ENCODE measurements around the gene SPATA25.

DNA sequence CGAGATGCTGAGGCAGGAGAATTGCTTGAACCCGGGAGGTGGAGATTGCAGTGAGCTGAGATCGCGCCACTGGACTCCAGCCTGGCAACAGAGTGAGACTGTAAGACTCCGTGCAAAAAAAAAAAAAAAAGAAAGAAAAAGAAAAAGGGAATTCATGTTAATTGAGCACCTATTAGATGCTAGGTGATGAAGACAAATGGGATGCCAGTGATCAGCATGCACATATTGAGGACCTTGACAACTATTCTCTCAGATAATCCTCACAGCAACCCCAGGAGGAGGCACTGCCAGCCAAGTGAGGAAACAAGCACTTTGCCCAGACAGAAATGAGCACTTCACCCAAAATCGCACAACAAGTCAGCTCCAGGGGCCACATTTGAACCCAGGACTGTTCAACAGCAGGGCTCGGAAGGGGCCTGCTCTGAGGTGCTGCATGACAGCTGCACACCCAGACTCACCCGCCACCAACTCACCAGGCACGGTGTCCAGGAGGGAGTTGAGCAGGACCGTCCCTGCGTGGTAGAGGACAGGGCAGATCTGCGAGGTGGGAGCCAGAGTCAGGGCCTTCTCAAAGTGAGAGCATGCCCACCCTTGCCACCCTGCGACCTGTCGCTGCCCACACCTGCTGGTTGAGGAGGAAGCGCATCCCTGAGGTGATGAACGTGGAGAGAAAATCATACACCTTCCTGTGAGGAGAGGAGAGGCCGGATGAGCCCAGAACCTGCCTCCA, 20.0 kb upstream of the SPATA25 start:
- TF ChIP-seq, protein P1, sequence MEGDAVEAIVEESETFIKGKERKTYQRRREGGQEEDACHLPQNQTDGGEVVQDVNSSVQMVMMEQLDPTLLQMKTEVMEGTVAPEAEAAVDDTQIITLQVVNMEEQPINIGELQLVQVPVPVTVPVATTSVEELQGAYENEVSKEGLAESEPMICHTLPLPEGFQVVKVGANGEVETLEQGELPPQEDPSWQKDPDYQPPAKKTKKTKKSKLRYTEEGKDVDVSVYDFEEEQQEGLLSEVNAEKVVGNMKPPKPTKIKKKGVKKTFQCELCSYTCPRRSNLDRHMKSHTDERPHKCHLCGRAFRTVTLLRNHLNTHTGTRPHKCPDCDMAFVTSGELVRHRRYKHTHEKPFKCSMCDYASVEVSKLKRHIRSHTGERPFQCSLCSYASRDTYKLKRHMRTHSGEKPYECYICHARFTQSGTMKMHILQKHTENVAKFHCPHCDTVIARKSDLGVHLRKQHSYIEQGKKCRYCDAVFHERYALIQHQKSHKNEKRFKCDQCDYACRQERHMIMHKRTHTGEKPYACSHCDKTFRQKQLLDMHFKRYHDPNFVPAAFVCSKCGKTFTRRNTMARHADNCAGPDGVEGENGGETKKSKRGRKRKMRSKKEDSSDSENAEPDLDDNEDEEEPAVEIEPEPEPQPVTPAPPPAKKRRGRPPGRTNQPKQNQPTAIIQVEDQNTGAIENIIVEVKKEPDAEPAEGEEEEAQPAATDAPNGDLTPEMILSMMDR (IDR thresholded peaks at IDR 0.05; ENCODE audit: poor library complexity), result no peak
- no peak for TF ChIP-seq EZH2 (IDR thresholded peaks at IDR 0.05; ENCODE audit: borderline replicate concordance)
